Measurements from ENCODE around the gene CRABP2. TPM values are rescaled to one million over a fixed set of nuclear protein-coding genes. Genes with fewer than 3 reads are reported as not detected.

Gene CRABP2
- total and polyA plus RNA-seq, 2 experiments from 2014 or later = 38.8 to 64.1 TPM

DNA sequence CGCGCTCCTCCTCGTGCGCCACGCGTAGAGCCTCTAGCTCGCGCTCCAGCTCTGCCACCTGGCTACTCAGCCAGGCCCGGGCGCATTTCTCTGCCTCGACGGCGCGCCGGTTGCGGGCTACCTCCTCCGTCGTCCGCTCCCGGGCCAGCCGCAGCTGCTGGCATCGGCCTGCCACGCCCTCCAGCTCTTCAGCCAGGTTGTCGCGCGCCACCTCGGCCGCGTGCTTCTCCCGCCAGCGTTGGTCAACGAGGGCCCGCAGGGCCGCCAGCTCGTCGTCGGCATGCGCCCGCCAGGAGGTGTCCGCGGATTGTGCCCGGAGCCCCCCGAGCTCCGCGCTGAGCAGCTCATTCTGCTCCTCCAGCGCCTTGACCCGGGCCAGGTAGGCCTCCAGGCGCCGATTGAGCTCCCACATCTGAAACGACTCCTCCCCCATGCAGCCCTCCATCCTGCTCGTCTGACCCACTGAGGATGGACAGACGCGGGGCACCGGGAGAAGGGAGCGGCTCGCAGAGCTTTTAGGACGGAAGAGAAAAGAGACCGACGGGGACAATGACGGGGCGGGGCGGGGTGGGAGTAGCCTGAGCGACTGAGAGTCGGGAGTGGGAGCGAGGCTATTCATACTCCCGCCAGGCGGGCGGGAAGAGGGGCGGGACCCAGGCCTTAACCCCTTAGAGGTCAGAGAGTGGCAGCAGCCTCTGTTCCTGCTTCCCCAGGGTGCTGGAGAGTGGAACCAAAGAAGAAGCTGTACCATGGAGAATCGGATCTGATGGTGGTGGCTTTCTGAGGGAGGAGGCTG is 28.4 kb downstream of the CRABP2 start, which contains the start of gene NES:
Gene NES, minus strand, starts transcription at position 588 of the 796 bp plus-strand sequence. Its CDS starts 143 bp downstream, at position 445.
- TF ChIP-seq EZH2 (IDR thresholded peaks at IDR 0.05; ENCODE audit: insufficient read depth, poor library complexity, severe bottlenecking) (no peak), EZH2phosphoT487 (IDR thresholded peaks at IDR 0.05; ENCODE audit: insufficient read depth, low read depth) (no peak)
- DNase-seq = peak; percentile 67
- in situ Hi-C loops (cut with MboI) = no loop called here

DNA sequence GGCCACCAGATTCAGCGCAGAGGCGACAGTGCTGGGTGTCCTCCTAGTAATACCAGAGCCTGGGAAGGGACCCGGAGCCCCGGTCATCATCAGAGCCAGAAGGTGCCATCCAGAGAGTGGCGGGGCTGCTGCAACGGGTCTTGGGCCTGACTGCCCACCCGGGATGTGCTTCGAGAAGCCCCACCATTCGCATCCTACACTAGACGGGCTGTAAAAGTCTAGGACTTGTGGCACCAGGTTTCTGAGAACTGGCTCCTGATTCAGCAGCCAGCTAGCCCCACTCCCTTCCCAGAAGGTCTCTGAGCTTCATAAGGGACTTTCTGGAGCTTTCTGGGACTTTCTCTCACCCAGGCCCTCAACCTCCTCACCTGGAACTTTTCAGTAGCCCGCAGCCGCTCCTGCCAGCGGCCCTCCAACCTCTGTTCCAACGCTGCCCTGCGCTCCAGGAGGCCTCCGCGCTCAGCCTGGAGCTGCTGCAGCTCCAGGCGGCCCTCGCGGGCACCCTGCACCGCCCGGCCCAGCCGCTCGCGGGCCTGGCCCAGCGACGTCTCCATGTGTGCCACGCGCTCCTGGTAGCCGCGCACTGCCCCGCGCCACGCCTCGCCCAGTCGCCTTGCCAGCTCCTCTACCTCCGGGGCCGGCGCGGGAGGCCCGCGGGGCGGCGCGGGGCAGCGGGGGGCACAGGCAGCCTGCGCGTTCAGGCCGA is 29.1 kb downstream of the CRABP2 start:
- no peak overlapping the region for H3K27ac ChIP-seq
- no peaks in the 10 kb centered on the region for H4K20me1 ChIP-seq (ENCODE audit: insufficient read depth)
- H3K9me2 ChIP-seq (ENCODE audit: insufficient read depth) = no peaks in the 10 kb centered on the region
- in situ Hi-C loops (cut with MboI) = no loop called here
- H3K9ac ChIP-seq = peak overlapping the region; percentile 59; the same call in 1 of the 2 replicates
- H3K36me3 ChIP-seq (ENCODE audit: low read depth) = no peaks in the 10 kb centered on the region
- no peaks in the 10 kb centered on the region; the same call in 1 of the 2 replicates for H3K27me3 ChIP-seq (replicated peaks; ENCODE audit: insufficient read depth)
- no peaks in the 10 kb centered on the region for H3F3A ChIP-seq (ENCODE audit: insufficient read depth)
- DNase-seq = peak; percentile 58
- TF ChIP-seq EZH2phosphoT487 (IDR thresholded peaks at IDR 0.05; ENCODE audit: insufficient read depth, low read depth) (no peak), EZH2 (IDR thresholded peaks at IDR 0.05; ENCODE audit: insufficient read depth, poor library complexity, severe bottlenecking) (no peak)
- H3K4me1 ChIP-seq (ENCODE audit: insufficient read depth) = peaks cover 6% of the 10 kb centered on the region
- peak overlapping the region; percentile 79 for H2AFZ ChIP-seq
- WGBS, 2 experiments (ENCODE audit: low coverage in 1 of 2, low lambda C conversion rate in 2 of 2, missing lambda C conversion rate in 2 of 2) = 19 to 22% methylated on average over 31 to 39 of the region's 49 CpGs
- no peaks in the 10 kb centered on the region for H3K79me2 ChIP-seq (ENCODE audit: insufficient read depth)
- peak overlapping the region; percentile 65 for H3K4me3 ChIP-seq
- H3K4me2 ChIP-seq (ENCODE audit: unreplicated experiment) = peak overlapping the region; percentile 91
- H3K9me3 ChIP-seq (ENCODE audit: low read depth) = no peaks in the 10 kb centered on the region

More for the DNA sequence above, 28.4 kb downstream of the CRABP2 start, which contains the start of gene NES:
- no peaks in the 10 kb centered on the region for H3K36me3 ChIP-seq (ENCODE audit: low read depth)
- H3K4me3 ChIP-seq = peak within 1 kb of the TSS; percentile 65
- peaks cover 6% of the 10 kb centered on the region for H3K4me1 ChIP-seq (ENCODE audit: insufficient read depth)
- no peaks in the 10 kb centered on the region for H3K9me2 ChIP-seq (ENCODE audit: insufficient read depth)
- 1 to 3% methylated on average over 44 to 61 of the region's 70 CpGs for WGBS, 2 experiments (ENCODE audit: low coverage in 1 of 2, low lambda C conversion rate in 2 of 2, missing lambda C conversion rate in 2 of 2)
- no peaks in the 10 kb centered on the region for H4K20me1 ChIP-seq (ENCODE audit: insufficient read depth)
- H3K9ac ChIP-seq = peak within 1 kb of the TSS; percentile 59
- peak within 1 kb of the TSS; percentile 79 for H2AFZ ChIP-seq
- no peaks in the 10 kb centered on the region for H3K79me2 ChIP-seq (ENCODE audit: insufficient read depth)
- H3K27me3 ChIP-seq (replicated peaks; ENCODE audit: insufficient read depth) = no peaks in the 10 kb centered on the region; the same call in 1 of the 2 replicates
- H3K9me3 ChIP-seq (ENCODE audit: low read depth) = no peaks in the 10 kb centered on the region
- H3F3A ChIP-seq (ENCODE audit: insufficient read depth) = no peaks in the 10 kb centered on the region
- no peak within 1 kb of the TSS for H3K27ac ChIP-seq
- peak within 1 kb of the TSS; percentile 91 for H3K4me2 ChIP-seq (ENCODE audit: unreplicated experiment)

DNA sequence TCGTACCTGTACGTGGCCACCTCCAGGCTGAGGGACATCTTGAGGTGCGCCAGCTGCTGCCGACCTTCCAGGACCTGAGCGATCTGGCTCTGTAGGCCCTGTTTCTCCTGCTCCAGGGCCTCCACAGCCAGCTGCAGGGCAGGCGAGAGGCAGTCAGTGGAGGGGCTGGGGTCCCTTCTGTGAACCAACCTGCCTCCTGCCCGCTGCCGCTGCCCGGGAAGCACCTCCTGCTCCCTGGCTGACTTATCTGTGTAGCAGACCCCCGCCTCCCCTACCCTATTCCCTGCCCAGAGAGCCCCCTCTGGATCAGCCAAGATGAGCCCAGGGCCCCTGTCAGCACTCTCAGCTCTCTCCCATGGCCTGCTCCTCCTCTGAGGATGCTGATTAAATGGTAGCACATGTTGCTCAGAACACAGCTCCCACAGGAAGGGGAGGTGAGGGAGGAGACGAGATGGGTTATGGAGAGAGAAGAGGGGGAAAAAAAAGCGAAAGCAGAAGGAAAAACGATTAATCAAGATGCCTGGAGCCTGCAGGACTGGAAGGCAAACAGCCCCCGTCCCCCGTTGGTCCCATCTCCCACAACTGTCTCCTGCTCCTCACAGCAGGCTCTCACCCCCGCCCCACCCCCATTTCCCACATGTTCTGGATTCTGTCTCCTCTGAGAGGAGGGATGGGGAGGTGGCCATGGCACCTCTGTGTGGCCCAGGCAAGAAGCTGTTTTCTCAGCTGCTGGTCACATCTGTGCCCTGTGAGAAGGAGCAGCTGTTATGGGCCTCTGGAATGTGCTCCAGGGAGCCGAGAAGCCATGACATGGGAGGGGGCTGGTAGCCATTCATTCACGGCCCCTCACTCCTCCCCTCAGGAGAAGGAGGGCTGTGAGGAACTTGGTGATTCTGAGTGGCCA is 29.9 kb downstream of the CRABP2 start:
- DNase-seq = no peak
- Histone ChIP-seq H3K27ac (no peak overlapping the region), H2AFZ (no peak overlapping the region), H3K4me1 (ENCODE audit: insufficient read depth) (peaks cover 6% of the 10 kb centered on the region), H3K79me2 (ENCODE audit: insufficient read depth) (no peaks in the 10 kb centered on the region), H3K36me3 (ENCODE audit: low read depth) (no peaks in the 10 kb centered on the region), H3K4me3 (peak overlapping the region; percentile 65; the same call in 1 of the 2 replicates), H3K9me2 (ENCODE audit: insufficient read depth) (no peaks in the 10 kb centered on the region), H3K4me2 (ENCODE audit: unreplicated experiment) (peak overlapping the region; percentile 34), H3K9ac (peak overlapping the region; percentile 59), H3F3A (ENCODE audit: insufficient read depth) (no peaks in the 10 kb centered on the region), H3K9me3 (ENCODE audit: low read depth) (no peaks in the 10 kb centered on the region), H4K20me1 (ENCODE audit: insufficient read depth) (no peaks in the 10 kb centered on the region), H3K27me3 (replicated peaks; ENCODE audit: insufficient read depth) (no peaks in the 10 kb centered on the region; the same call in 1 of the 2 replicates)
- in situ Hi-C loops (cut with MboI) = no loop called here
- TF ChIP-seq EZH2 (IDR thresholded peaks at IDR 0.05; ENCODE audit: insufficient read depth, poor library complexity, severe bottlenecking) = no peak
- no peak for TF ChIP-seq EZH2phosphoT487 (IDR thresholded peaks at IDR 0.05; ENCODE audit: insufficient read depth, low read depth)
- 78 to 79% methylated on average over 14 to 18 of the region's 18 CpGs for WGBS, 2 experiments (ENCODE audit: low coverage in 1 of 2, low lambda C conversion rate in 2 of 2, missing lambda C conversion rate in 2 of 2)

Measured in GM23248 (cell line).